Testis (tissue), 2 donors: ENCODE measurements around the gene GPATCH8.

ENCODE experiments used
- POLR2A ChIP-seq: fragments of 450-650 bp; IDR thresholded peaks from one replicate; pipeline ENCODE4 v1.6.1; 2017; ENCODE audit warnings: antibody characterized with exemption, mild to moderate bottlenecking, moderate library complexity
- TF ChIP-seq, protein P1 (sequence below), 3 experiments: fragments of 450-650 bp in 2 of 3; fragments of 200-600 bp in 1 of 3; sonication (generic) in 1 of 3; IDR thresholded peaks; one replicate each; pipeline ENCODE4 v1.5.1; 2016 to 2019; ENCODE audit warnings: antibody characterized with exemption in 3 of 3, mild to moderate bottlenecking in 2 of 3, moderate library complexity in 1 of 3

DNA sequence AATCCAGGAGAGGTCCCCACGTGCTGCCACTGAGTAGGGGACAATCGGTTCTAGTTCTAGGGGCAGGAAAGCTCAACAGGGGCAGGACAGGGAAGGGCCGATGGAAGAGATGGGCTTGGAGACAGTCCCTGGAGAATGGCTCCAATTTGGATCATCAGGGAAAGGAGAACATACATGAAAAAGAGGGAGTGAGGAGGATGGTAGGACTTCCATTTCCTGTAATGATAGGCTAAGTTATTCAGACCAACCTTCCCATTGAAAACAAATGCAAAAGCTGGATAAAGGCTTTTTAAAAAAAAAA lies 20.4 kb upstream of the GPATCH8 start:
- TF ChIP-seq, protein P1, sequence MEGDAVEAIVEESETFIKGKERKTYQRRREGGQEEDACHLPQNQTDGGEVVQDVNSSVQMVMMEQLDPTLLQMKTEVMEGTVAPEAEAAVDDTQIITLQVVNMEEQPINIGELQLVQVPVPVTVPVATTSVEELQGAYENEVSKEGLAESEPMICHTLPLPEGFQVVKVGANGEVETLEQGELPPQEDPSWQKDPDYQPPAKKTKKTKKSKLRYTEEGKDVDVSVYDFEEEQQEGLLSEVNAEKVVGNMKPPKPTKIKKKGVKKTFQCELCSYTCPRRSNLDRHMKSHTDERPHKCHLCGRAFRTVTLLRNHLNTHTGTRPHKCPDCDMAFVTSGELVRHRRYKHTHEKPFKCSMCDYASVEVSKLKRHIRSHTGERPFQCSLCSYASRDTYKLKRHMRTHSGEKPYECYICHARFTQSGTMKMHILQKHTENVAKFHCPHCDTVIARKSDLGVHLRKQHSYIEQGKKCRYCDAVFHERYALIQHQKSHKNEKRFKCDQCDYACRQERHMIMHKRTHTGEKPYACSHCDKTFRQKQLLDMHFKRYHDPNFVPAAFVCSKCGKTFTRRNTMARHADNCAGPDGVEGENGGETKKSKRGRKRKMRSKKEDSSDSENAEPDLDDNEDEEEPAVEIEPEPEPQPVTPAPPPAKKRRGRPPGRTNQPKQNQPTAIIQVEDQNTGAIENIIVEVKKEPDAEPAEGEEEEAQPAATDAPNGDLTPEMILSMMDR (IDR thresholded peaks at IDR 0.05): no peak
- no peak for TF ChIP-seq POLR2A
